ES-I3 (cell line): Measurements from ENCODE around the gene POTEE.
"Not testable (repeated sequence)": the region's sequence is repeated elsewhere in the genome, so short reads cannot be mapped to it uniquely, and the experiment has no call there.

Experiments used
- H3K36me3 ChIP-seq: 2 replicates; pipeline ENCODE4 v1.6.1; 2013; ENCODE audit warnings: mild to moderate bottlenecking, low read length, control low read depth, moderate library complexity; ENCODE audit not compliant: insufficient read depth
- H3K4me1 ChIP-seq: 2 replicates; pipeline ENCODE4 v1.6.1; 2013; ENCODE audit warnings: mild to moderate bottlenecking, control low read depth, low read length; ENCODE audit not compliant: insufficient read depth
- H3K9ac ChIP-seq: 2 replicates; pipeline ENCODE4 v1.6.1; 2013; ENCODE audit warnings: low read depth, mild to moderate bottlenecking, low read length, moderate library complexity
- H3K9me3 ChIP-seq: 2 replicates; pipeline ENCODE4 v1.6.1; 2013; ENCODE audit warnings: mild to moderate bottlenecking, low read length, moderate library complexity; ENCODE audit not compliant: control insufficient read depth, insufficient read depth

The POTEE gene

GRCh38 chr2:131209030-131209772, at the start of gene POTEE:
Gene POTEE (plus strand): TSS chr2:131209536. CDS start chr2:131218403, 8,867 bp downstream.
- H3K4me1 ChIP-seq, H3K36me3 ChIP-seq, H3K9me3 ChIP-seq: not testable (repeated sequence)
- H3K9ac ChIP-seq: peak within 1 kb of the TSS; percentile 53

GRCh38 chr2:131165562-131165961, 43.8 kb upstream of the POTEE start:
- H3K4me1 ChIP-seq, H3K9ac ChIP-seq, H3K36me3 ChIP-seq, H3K9me3 ChIP-seq: not testable (repeated sequence)

- Histone ChIP-seq H3K9ac (no peak overlapping the region), H3K36me3 (no peaks in the 10 kb centered on the region), H3K4me1 (no peaks in the 10 kb centered on the region), H3K9me3 (no peaks in the 10 kb centered on the region)
These were observed 40.8 kb upstream of the POTEE start for GRCh38 chr2:131168538-131168937.

- H3K9me3 ChIP-seq, H3K9ac ChIP-seq, H3K36me3 ChIP-seq, H3K4me1 ChIP-seq: not testable (repeated sequence)
These were observed 31.3 kb upstream of the POTEE start for GRCh38 chr2:131178050-131178449.

- H3K9me3 ChIP-seq, H3K9ac ChIP-seq, H3K36me3 ChIP-seq, H3K4me1 ChIP-seq: not testable (repeated sequence)
These were observed 30.5 kb upstream of the POTEE start for GRCh38 chr2:131178721-131179418.

GRCh38 chr2:131181451-131181850, 27.9 kb upstream of the POTEE start:
- not testable (repeated sequence) for H3K4me1 ChIP-seq, H3K36me3 ChIP-seq, H3K9me3 ChIP-seq, H3K9ac ChIP-seq

- not testable (repeated sequence) for H3K4me1 ChIP-seq, H3K9ac ChIP-seq, H3K36me3 ChIP-seq, H3K9me3 ChIP-seq
These were observed 15.9 kb upstream of the POTEE start for GRCh38 chr2:131193421-131193820.

- not testable (repeated sequence) for H3K9ac ChIP-seq, H3K36me3 ChIP-seq, H3K9me3 ChIP-seq, H3K4me1 ChIP-seq
These were observed 13.2 kb upstream of the POTEE start for GRCh38 chr2:131196186-131196585.

GRCh38 chr2:131201098-131201497, 8.2 kb upstream of the POTEE start:
- Histone ChIP-seq H3K9me3 (no peaks in the 10 kb centered on the region), H3K4me1 (no peaks in the 10 kb centered on the region), H3K9ac (no peak overlapping the region)

GRCh38 chr2:131207839-131208238, 1.5 kb upstream of the POTEE start:
- H3K36me3 ChIP-seq, H3K9me3 ChIP-seq, H3K9ac ChIP-seq, H3K4me1 ChIP-seq: not testable (repeated sequence)

More at GRCh38 chr2:131201098-131201497, 8.2 kb upstream of the POTEE start:
- H3K36me3 ChIP-seq: no peaks in the 10 kb centered on the region

- not testable (repeated sequence) for H3K36me3 ChIP-seq, H3K4me1 ChIP-seq, H3K9me3 ChIP-seq
- H3K9ac ChIP-seq: peak overlapping the region; percentile 53; the same call in 1 of the 2 replicates
These were observed 403 bp downstream of the POTEE start for GRCh38 chr2:131209773-131210104.

GRCh38 chr2:131210434-131211211, 1.3 kb downstream of the POTEE start:
- not testable (repeated sequence) for H3K36me3 ChIP-seq, H3K9me3 ChIP-seq, H3K9ac ChIP-seq

GRCh38 chr2:131217238-131217986, 8.1 kb downstream of the POTEE start:
- H3K4me1 ChIP-seq, H3K9me3 ChIP-seq, H3K36me3 ChIP-seq, H3K9ac ChIP-seq: not testable (repeated sequence)

More at GRCh38 chr2:131210434-131211211, 1.3 kb downstream of the POTEE start:
- not testable (repeated sequence) for H3K4me1 ChIP-seq
